Liver (tissue), 9 donors: Measurements from ENCODE around the gene MAN1C1. TPM values are rescaled to one million over a fixed set of nuclear protein-coding genes. Genes with fewer than 3 reads are reported as not detected.

Experiments
- DNase-seq: peaks from one replicate; pipeline ENCODE4 v3.0.0-alpha.2; 2017; ENCODE audit warnings: low spot score
- H3K27ac ChIP-seq, 2 donors: one replicate each; pipeline ENCODE4 v1.7.0; 2013; ENCODE audit warnings: inconsistent platforms in 2 of 2, low read length in 2 of 2, control low read depth in 1 of 2, low read depth in 1 of 2, mild to moderate bottlenecking in 1 of 2
- H3K27me3 ChIP-seq, 4 donors: one replicate each; pipeline versions ENCODE4 v1.6.1 to v1.7.0; 2013; ENCODE audit warnings: low read length in 3 of 4, inconsistent platforms in 1 of 4, mild to moderate bottlenecking in 1 of 4, moderate library complexity in 1 of 4; ENCODE audit not compliant: control insufficient read depth in 4 of 4, insufficient read depth in 4 of 4
- H3K36me3 ChIP-seq, 4 donors: one replicate each; pipeline versions ENCODE4 v1.6.1 to v1.7.0; 2013; ENCODE audit warnings: low read length in 3 of 4, mild to moderate bottlenecking in 3 of 4, low read depth in 1 of 4, moderate library complexity in 1 of 4; ENCODE audit not compliant: control insufficient read depth in 4 of 4, insufficient read depth in 3 of 4
- H3K4me1 ChIP-seq, 4 donors: one replicate each; pipeline versions ENCODE4 v1.6.1 to v1.7.0; 2013; ENCODE audit warnings: low read length in 3 of 4, mild to moderate bottlenecking in 3 of 4, moderate library complexity in 1 of 4; ENCODE audit not compliant: control insufficient read depth in 4 of 4, insufficient read depth in 4 of 4
- H3K4me3 ChIP-seq, 3 donors: one replicate each; pipeline versions ENCODE4 v1.6.1 to v1.7.0; 2013; ENCODE audit warnings: low read length in 3 of 3, control low read depth in 1 of 3, low read depth in 1 of 3, mild to moderate bottlenecking in 1 of 3
- H3K9ac ChIP-seq, 2 donors: one replicate each; pipeline ENCODE4 v1.7.0; 2013; ENCODE audit warnings: low read length in 2 of 2, mild to moderate bottlenecking in 2 of 2, moderate library complexity in 2 of 2, control low read depth in 1 of 2, low read depth in 1 of 2
- H3K9me3 ChIP-seq, 4 donors: one replicate each; pipeline versions ENCODE4 v1.6.1 to v1.7.0; 2013; ENCODE audit warnings: low read length in 3 of 4; ENCODE audit not compliant: control insufficient read depth in 4 of 4
- ATF3 ChIP-seq: IDR thresholded peaks from 2 replicates; pipeline ENCODE4 v1.6.1; 2016; ENCODE audit warnings: antibody characterized with exemption
- CTCF ChIP-seq: fragments of 150-350 bp; IDR thresholded peaks from 2 replicates; pipeline ENCODE4 v1.5.1; 2017; ENCODE audit warnings: improper control_type of control experiment, low read depth, low read length; ENCODE audit not compliant: missing input control
- EGR1 ChIP-seq, 2 donors: IDR thresholded peaks; 2 replicates each; pipeline ENCODE4 v1.6.1; 2016 to 2018; ENCODE audit warnings: antibody characterized with exemption in 2 of 2, low read depth in 2 of 2
- FOXA1 ChIP-seq: IDR thresholded peaks from 2 replicates; pipeline ENCODE4 v1.6.1; 2016; ENCODE audit warnings: antibody characterized with exemption
- FOXA2 ChIP-seq: IDR thresholded peaks from 2 replicates; pipeline ENCODE4 v1.6.1; 2016; ENCODE audit warnings: antibody characterized with exemption
- GABPA ChIP-seq, 2 donors: IDR thresholded peaks in 1 of 2; conservative IDR thresholded peaks in 1 of 2; 2 replicates each; pipeline ENCODE4 v1.6.1; 2016; ENCODE audit warnings: antibody characterized with exemption in 2 of 2, mild to moderate bottlenecking in 1 of 2, moderate library complexity in 1 of 2
- HNF4A ChIP-seq, 2 donors: conservative IDR thresholded peaks; 2 replicates each; pipeline ENCODE4 v1.6.1; 2016; ENCODE audit warnings: antibody characterized with exemption in 2 of 2, mild to moderate bottlenecking in 2 of 2
- HNF4G ChIP-seq: IDR thresholded peaks from 2 replicates; pipeline ENCODE4 v1.6.1; 2016; ENCODE audit warnings: antibody characterized with exemption
- JUND ChIP-seq, 2 donors: IDR thresholded peaks; 2 replicates each; pipeline ENCODE4 v1.6.1; 2016; ENCODE audit warnings: antibody characterized with exemption in 2 of 2
- MAX ChIP-seq: IDR thresholded peaks from 2 replicates; pipeline ENCODE4 v1.6.1; 2016; ENCODE audit warnings: antibody characterized with exemption
- NR2F2 ChIP-seq: IDR thresholded peaks from 2 replicates; pipeline ENCODE4 v1.6.1; 2016; ENCODE audit warnings: antibody characterized with exemption
- RAD21 ChIP-seq, 2 donors: IDR thresholded peaks; 2 replicates each; pipeline ENCODE4 v1.6.1; 2016; ENCODE audit warnings: antibody characterized with exemption in 2 of 2, mild to moderate bottlenecking in 2 of 2
- REST ChIP-seq: IDR thresholded peaks from 2 replicates; pipeline ENCODE4 v1.6.1; 2016; ENCODE audit warnings: antibody characterized with exemption, mild to moderate bottlenecking
- SP1 ChIP-seq: IDR thresholded peaks from 2 replicates; pipeline ENCODE4 v1.6.1; 2018; ENCODE audit warnings: antibody characterized with exemption, mild to moderate bottlenecking
- TAF1 ChIP-seq: conservative IDR thresholded peaks from 2 replicates; pipeline ENCODE4 v1.6.1; 2016; ENCODE audit warnings: antibody characterized with exemption, mild to moderate bottlenecking
- YY1 ChIP-seq: IDR thresholded peaks from 2 replicates; pipeline ENCODE4 v1.6.1; 2016; ENCODE audit warnings: antibody characterized with exemption, mild to moderate bottlenecking
- ZBTB33 ChIP-seq: IDR thresholded peaks from 2 replicates; pipeline ENCODE4 v1.6.1; 2016; ENCODE audit warnings: antibody characterized with exemption
- WGBS: extraction: QIAGEN DNeasy Blood & Tissue Kit; methylation state at CpG from one replicate; pipeline ENCODE4 v1.1.7; 2013; 5-methylcytosine and 5-hydroxymethylcytosine counted together
- polyA plus RNA-seq, 2 donors: library from polyadenylated mRNA; stranded (reverse) in 1 of 2; unstranded in 1 of 2; fragments of 200-250 nt in 1 of 2; fragments of >200 nt in 1 of 2; fragmentation: Nextera tagmentation in 1 of 2; extraction: Ambion mirVana in 1 of 2; gene quantifications; one replicate each; pipeline versions ENCODE4 v1.2.1 to v1.2.3, GENCODE V29; 2013 to 2015
- total RNA-seq, 2 donors: library from RNA; depleted of rRNA; stranded (reverse); fragments of >200 nt; gene quantifications; one replicate each; pipeline ENCODE4 v1.2.3, GENCODE V29; 2014
- donor health status: healthy.
- donor health status: healthy.
- donor health status: healthy.
- donor health status: healthy.
- donor health status: healthy.

Gene MAN1C1
- total and polyA plus RNA-seq, 4 donors, result 6.3 to 16.0 (median 8.1) TPM

- peaks cover 0 to 2% (median 0%) of the 10 kb centered on the region in 4 donors for H3K4me1 ChIP-seq
- DNase-seq, result no peak
- no peak overlapping the region for H3K4me3 ChIP-seq
- H3K36me3 ChIP-seq, result no peaks in the 10 kb centered on the region
- 99% methylated on average over 2 of the region's 2 CpGs for WGBS
- H3K9ac ChIP-seq, result no peak overlapping the region
- TF ChIP-seq HNF4G, result no peak
- TF ChIP-seq FOXA1, result no peak
- TF ChIP-seq TAF1, result no peak
- TF ChIP-seq CTCF, result no peak
- no peak for TF ChIP-seq ZBTB33
- no peak for TF ChIP-seq FOXA2
- TF ChIP-seq YY1, result no peak
- no peak for TF ChIP-seq RAD21 (IDR thresholded peaks at IDR 0.05)
- no peak for TF ChIP-seq SP1
- TF ChIP-seq EGR1 (IDR thresholded peaks at IDR 0.05; ENCODE audit: low read depth in 2 of 2), result no peak
- no peak for TF ChIP-seq MAX
- TF ChIP-seq HNF4A (conservative IDR thresholded peaks at IDR 0.05), result no peak
- no peak for TF ChIP-seq NR2F2
- TF ChIP-seq REST, result no peak
- TF ChIP-seq JUND (IDR thresholded peaks at IDR 0.05), result no peak
- no peak overlapping the region for H3K27ac ChIP-seq
- H3K9me3 ChIP-seq, result no peaks in the 10 kb centered on the region
- H3K27me3 ChIP-seq, result no peaks in the 10 kb centered on the region
Observed at GRCh38 chr1:25626018-25626417, 9.4 kb downstream of the MAN1C1 start.

GRCh38 chr1:25628741-25629421 lies 12.3 kb downstream of the MAN1C1 start:
- DNase-seq, result no peak
- Histone ChIP-seq H3K27ac (no peak overlapping the region), H3K4me3 (no peak overlapping the region), H3K27me3 (no peaks in the 10 kb centered on the region), H3K9ac (no peak overlapping the region), H3K4me1 (peaks cover 0 to 2% (median 0%) of the 10 kb centered on the region in 4 donors), H3K9me3 (no peaks in the 10 kb centered on the region), H3K36me3 (no peaks in the 10 kb centered on the region)
- TF ChIP-seq HNF4G, result no peak
- TF ChIP-seq ATF3, result no peak
- no peak for TF ChIP-seq GABPA (IDR thresholded peaks at IDR 0.05 in 1 of 2, conservative IDR thresholded peaks at IDR 0.05 in 1 of 2)
- no peak for TF ChIP-seq REST
- 95% methylated on average over 5 of the region's 5 CpGs for WGBS
